Effector CD4-positive, alpha-beta T cell (primary cell): ENCODE measurements around the gene KANSL1L.
"Not testable (repeated sequence)": the region's sequence is repeated elsewhere in the genome, so short reads cannot be mapped to it uniquely, and the experiment has no call there.

Source experiments
- DNase-seq: peaks from one replicate; pipeline ENCODE4 v3.0.0-alpha.2; 2020
- total RNA-seq: gene quantifications from one replicate; lab custom pipeline; 2026; lab: John Stamatoyannopoulos, UW

Gene KANSL1L
- 7.3 reads per million, percentile 26 among the genes with 10 or more reads in this experiment for total RNA-seq

GRCh38 chr2:210171309-210172218 is at the start of gene KANSL1L:
KANSL1L (minus strand) TSS chr2:210171409; CDS start chr2:210154582, 16,827 bp downstream.
- DNase-seq: peak; percentile 94

- no peak for DNase-seq
Observed at GRCh38 chr2:210215120-210215519, 43.9 kb upstream of the KANSL1L start.

GRCh38 chr2:210210185-210210584 is 39.0 kb upstream of the KANSL1L start:
- no peak for DNase-seq

GRCh38 chr2:210207929-210208328 is 36.7 kb upstream of the KANSL1L start:
- no peak for DNase-seq

- DNase-seq: no peak
Observed at GRCh38 chr2:210203558-210203957, 32.3 kb upstream of the KANSL1L start.

GRCh38 chr2:210203147-210203546 is 31.9 kb upstream of the KANSL1L start:
- DNase-seq: no peak

GRCh38 chr2:210199854-210200253 is 28.6 kb upstream of the KANSL1L start:
- no peak for DNase-seq

- DNase-seq: no peak
Observed at GRCh38 chr2:210199186-210199765, 28.1 kb upstream of the KANSL1L start.

GRCh38 chr2:210198326-210198725 is 27.1 kb upstream of the KANSL1L start:
- DNase-seq: no peak

GRCh38 chr2:210197720-210198119 is 26.5 kb upstream of the KANSL1L start:
- DNase-seq: no peak

GRCh38 chr2:210195101-210195852 is 24.1 kb upstream of the KANSL1L start:
- no peak for DNase-seq

- DNase-seq: no peak
Observed at GRCh38 chr2:210190345-210190744, 19.1 kb upstream of the KANSL1L start.

- no peak for DNase-seq
Observed at GRCh38 chr2:210189452-210190138, 18.4 kb upstream of the KANSL1L start.

- DNase-seq: no peak
Observed at GRCh38 chr2:210188755-210189154, 17.5 kb upstream of the KANSL1L start.

- no peak for DNase-seq
Observed at GRCh38 chr2:210188190-210188589, 17.0 kb upstream of the KANSL1L start.

- DNase-seq: not testable (repeated sequence)
Observed at GRCh38 chr2:210183936-210184335, 12.7 kb upstream of the KANSL1L start.

GRCh38 chr2:210181606-210182088 is 10.4 kb upstream of the KANSL1L start:
- DNase-seq: not testable (repeated sequence)

GRCh38 chr2:210181033-210181605 is 9.9 kb upstream of the KANSL1L start:
- not testable (repeated sequence) for DNase-seq

GRCh38 chr2:210180477-210180876 is 9.3 kb upstream of the KANSL1L start:
- DNase-seq: no peak

GRCh38 chr2:210179351-210179990 is 8.3 kb upstream of the KANSL1L start:
- DNase-seq: no peak

GRCh38 chr2:210177769-210178168 is 6.6 kb upstream of the KANSL1L start:
- no peak for DNase-seq

- DNase-seq: not testable (repeated sequence)
Observed at GRCh38 chr2:210177115-210177514, 5.9 kb upstream of the KANSL1L start.
